HEK293 (cell line): ENCODE results near the gene SLC35E1.

Source experiments
- CTCF ChIA-PET: fragments of 350-600 bp; formaldehyde crosslinking; extraction: SDS; loops from one replicate; lab custom pipeline; 2021; ENCODE audit warnings: antibody characterized with exemption; lab: Yijun Ruan, JAX
- POLR2A ChIA-PET: fragments of 300-600 bp; formaldehyde crosslinking; extraction: SDS; loops from one replicate; lab custom pipeline; 2020; ENCODE audit warnings: antibody characterized with exemption, inconsistent platforms; lab: Yijun Ruan, JAX
- H3K27ac ChIP-seq: fragments of 200-500 bp; sonication (Bioruptor generic); 2 replicates; pipeline ENCODE4 v1.5.1; 2014; ENCODE audit warnings: low read depth, low read length, control low read depth, inconsistent platforms; ENCODE audit errors: extremely low read depth
- H3K36me3 ChIP-seq, 2 experiments: fragments of 200-500 bp in 1 of 2; sonication (Bioruptor generic) in 1 of 2; 1 replicate in 1 of 2; 2 replicates in 1 of 2; pipeline ENCODE4 v1.5.1; 2014 to 2017; ENCODE audit warnings: inconsistent platforms in 2 of 2, low read length in 2 of 2; ENCODE audit not compliant: control insufficient read depth in 2 of 2, insufficient read depth in 1 of 2
- H3K4me1 ChIP-seq: fragments of 200-500 bp; sonication (Bioruptor generic); 2 replicates; pipeline ENCODE4 v1.5.1; 2014; ENCODE audit warnings: mild to moderate bottlenecking, low read length, inconsistent platforms; ENCODE audit not compliant: control insufficient read depth, insufficient read depth
- H3K4me3 ChIP-seq: 2 replicates; pipeline ENCODE4 v1.5.1; 2011; ENCODE audit warnings: low read depth, mild to moderate bottlenecking, control low read depth, low read length, moderate library complexity
- H3K9me3 ChIP-seq: fragments of 200-500 bp; sonication (Bioruptor generic); 2 replicates; pipeline ENCODE4 v1.5.1; 2014; ENCODE audit warnings: low read depth, low read length, inconsistent platforms; ENCODE audit not compliant: control insufficient read depth, insufficient read depth
- FEZF1 ChIP-seq: fragments of 450-650 bp; formaldehyde crosslinking; IDR thresholded peaks from 2 replicates; pipeline ENCODE4 v1.5.1; 2016; ENCODE audit warnings: missing biosample characterization, missing genetic modification characterization
- RBAK ChIP-seq: fragments of 450-650 bp; formaldehyde crosslinking; IDR thresholded peaks from 2 replicates; pipeline ENCODE4 v1.5.1; 2016; ENCODE audit warnings: missing biosample characterization, missing genetic modification characterization
- SCRT1 ChIP-seq: fragments of 450-650 bp; formaldehyde crosslinking; IDR thresholded peaks from 2 replicates; pipeline ENCODE4 v1.5.1; 2016; ENCODE audit warnings: missing biosample characterization, missing genetic modification characterization, borderline replicate concordance
- ZBTB10 ChIP-seq: fragments of 450-650 bp; formaldehyde crosslinking; IDR thresholded peaks from 2 replicates; pipeline ENCODE4 v1.5.1; 2016; ENCODE audit warnings: missing biosample characterization, missing genetic modification characterization
- ZNF121 ChIP-seq: fragments of 450-650 bp; formaldehyde crosslinking; IDR thresholded peaks from 2 replicates; pipeline ENCODE4 v1.5.1; 2016; ENCODE audit warnings: missing biosample characterization, missing genetic modification characterization
- ZNF138 ChIP-seq: fragments of 450-650 bp; formaldehyde crosslinking; IDR thresholded peaks from 2 replicates; pipeline ENCODE4 v1.5.1; 2016; ENCODE audit warnings: missing biosample characterization, missing genetic modification characterization, borderline replicate concordance
- ZNF140 ChIP-seq: fragments of 450-650 bp; formaldehyde crosslinking; IDR thresholded peaks from 2 replicates; pipeline ENCODE4 v1.5.1; 2016; ENCODE audit warnings: missing biosample characterization, missing genetic modification characterization
- ZNF155 ChIP-seq: fragments of 450-650 bp; formaldehyde crosslinking; IDR thresholded peaks from 2 replicates; pipeline ENCODE4 v1.5.1; 2016; ENCODE audit warnings: missing biosample characterization, missing genetic modification characterization
- ZNF26 ChIP-seq: fragments of 450-650 bp; formaldehyde crosslinking; IDR thresholded peaks from 2 replicates; pipeline ENCODE4 v1.5.1; 2016; ENCODE audit warnings: missing biosample characterization, missing genetic modification characterization
- ZNF324 ChIP-seq: fragments of 450-650 bp; formaldehyde crosslinking; IDR thresholded peaks from 2 replicates; pipeline ENCODE4 v1.5.1; 2016; ENCODE audit warnings: missing biosample characterization, missing genetic modification characterization
- ZNF544 ChIP-seq: fragments of 450-650 bp; formaldehyde crosslinking; IDR thresholded peaks from 2 replicates; pipeline ENCODE4 v1.5.0; 2017; ENCODE audit warnings: missing biosample characterization, missing genetic modification characterization
- ZNF645 ChIP-seq: fragments of 450-650 bp; formaldehyde crosslinking; IDR thresholded peaks from 2 replicates; pipeline ENCODE4; 2016; ENCODE audit warnings: missing biosample characterization, missing genetic modification characterization
- ZNF658 ChIP-seq: fragments of 450-650 bp; formaldehyde crosslinking; IDR thresholded peaks from 2 replicates; pipeline ENCODE4; 2016; ENCODE audit warnings: missing biosample characterization, missing genetic modification characterization
- ZNF664 ChIP-seq: fragments of 450-650 bp; formaldehyde crosslinking; IDR thresholded peaks from 2 replicates; pipeline ENCODE4 v1.5.1; 2016; ENCODE audit warnings: missing biosample characterization, missing genetic modification characterization
- ZNF704 ChIP-seq: fragments of 450-650 bp; formaldehyde crosslinking; IDR thresholded peaks from 2 replicates; pipeline ENCODE4 v1.5.1; 2016; ENCODE audit warnings: missing biosample characterization, missing genetic modification characterization
- ZNF747 ChIP-seq: fragments of 450-650 bp; formaldehyde crosslinking; IDR thresholded peaks from 2 replicates; pipeline ENCODE4 v1.5.1; 2016; ENCODE audit warnings: missing biosample characterization, missing genetic modification characterization
- ZNF785 ChIP-seq: fragments of 450-650 bp; formaldehyde crosslinking; IDR thresholded peaks from 2 replicates; pipeline ENCODE4 v1.5.1; 2016; ENCODE audit warnings: missing biosample characterization, missing genetic modification characterization
- ZNF830 ChIP-seq: fragments of 450-650 bp; IDR thresholded peaks from 2 replicates; pipeline ENCODE4 v1.5.0; 2018; ENCODE audit warnings: missing biosample characterization, missing genetic modification characterization, low read depth, mild to moderate bottlenecking, moderate library complexity
- ZSCAN16 ChIP-seq: fragments of 450-650 bp; formaldehyde crosslinking; IDR thresholded peaks from 2 replicates; pipeline ENCODE4 v1.5.1; 2016; ENCODE audit warnings: missing biosample characterization, missing genetic modification characterization
- TF ChIP-seq, protein P1 (sequence below): fragments of 450-650 bp; IDR thresholded peaks from 2 replicates; pipeline ENCODE4 v1.5.1; 2018; ENCODE audit warnings: missing biosample characterization, mild to moderate bottlenecking, missing genetic modification characterization
- TF ChIP-seq, protein P2 (sequence below): fragments of 450-650 bp; formaldehyde crosslinking; IDR thresholded peaks from 2 replicates; pipeline ENCODE4 v1.5.1; 2016; ENCODE audit warnings: missing biosample characterization, missing genetic modification characterization

SLC35E1 gene

GRCh38 chr19:16564842-16565241, 7.4 kb downstream of the SLC35E1 start (continued):
- TF ChIP-seq ZNF645: no peak
- no peak for TF ChIP-seq ZNF664 (tag by site-specific recombination)

GRCh38 chr19:16562608-16563025, 9.6 kb downstream of the SLC35E1 start:
- ChIA-PET POLR2A (no interaction called here), CTCF (interaction anchor here (0.7 kb wide), 1 partner anchor 120 kb away, joined by 4 read pairs; no protein-coding TSS in a partner anchor)
- Histone ChIP-seq H3K4me3 (no peak overlapping the region), H3K27ac (no peak overlapping the region), H3K9me3 (no peaks in the 10 kb centered on the region), H3K36me3 (peaks cover 45 to 69% of the 10 kb centered on the region in 2 experiments; a peak in 2 of 3 replicates), H3K4me1 (no peaks in the 10 kb centered on the region)
- TF ChIP-seq ZNF704: no peak
- no peak for TF ChIP-seq ZNF26 (tag by site-specific recombination)
- TF ChIP-seq ZBTB10 (tag by site-specific recombination): no peak
- TF ChIP-seq ZNF785 (tag by site-specific recombination): no peak
- TF ChIP-seq RBAK (tag by site-specific recombination): no peak
- TF ChIP-seq SCRT1: no peak
- no peak for TF ChIP-seq ZNF121 (tag by site-specific recombination)
- no peak for TF ChIP-seq ZNF324 (tag by site-specific recombination)
- TF ChIP-seq ZNF138 (tag by site-specific recombination): no peak
- TF ChIP-seq ZNF544 (tag by site-specific recombination): no peak
- TF ChIP-seq ZNF645: no peak

GRCh38 chr19:16561382-16561781, 10.8 kb downstream of the SLC35E1 start:
- Histone ChIP-seq H3K36me3 (peaks cover 38 to 65% of the 10 kb centered on the region in 2 experiments; a peak in 2 of 3 replicates), H3K9me3 (no peaks in the 10 kb centered on the region), H3K4me1 (no peaks in the 10 kb centered on the region), H3K4me3 (no peak overlapping the region), H3K27ac (no peak overlapping the region)
- ChIA-PET CTCF (interaction anchor here (0.5 to 1.2 kb wide), 2 partner anchors 86 to 120 kb away, joined by 3 to 4 read pairs; no protein-coding TSS in a partner anchor), POLR2A (no interaction called here)
- TF ChIP-seq, protein P1, sequence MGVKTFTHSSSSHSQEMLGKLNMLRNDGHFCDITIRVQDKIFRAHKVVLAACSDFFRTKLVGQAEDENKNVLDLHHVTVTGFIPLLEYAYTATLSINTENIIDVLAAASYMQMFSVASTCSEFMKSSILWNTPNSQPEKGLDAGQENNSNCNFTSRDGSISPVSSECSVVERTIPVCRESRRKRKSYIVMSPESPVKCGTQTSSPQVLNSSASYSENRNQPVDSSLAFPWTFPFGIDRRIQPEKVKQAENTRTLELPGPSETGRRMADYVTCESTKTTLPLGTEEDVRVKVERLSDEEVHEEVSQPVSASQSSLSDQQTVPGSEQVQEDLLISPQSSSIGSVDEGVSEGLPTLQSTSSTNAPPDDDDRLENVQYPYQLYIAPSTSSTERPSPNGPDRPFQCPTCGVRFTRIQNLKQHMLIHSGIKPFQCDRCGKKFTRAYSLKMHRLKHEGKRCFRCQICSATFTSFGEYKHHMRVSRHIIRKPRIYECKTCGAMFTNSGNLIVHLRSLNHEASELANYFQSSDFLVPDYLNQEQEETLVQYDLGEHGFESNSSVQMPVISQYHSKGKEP (tag by site-specific recombination): no peak
- TF ChIP-seq ZNF830 (tag by site-specific recombination) (no peak), ZSCAN16 (tag by site-specific recombination) (no peak), ZNF155 (no peak), ZNF747 (tag by site-specific recombination) (no peak), ZNF658 (tag by site-specific recombination) (no peak), FEZF1 (tag by site-specific recombination) (no peak), ZNF140 (tag by site-specific recombination) (no peak)
- TF ChIP-seq, protein P2, sequence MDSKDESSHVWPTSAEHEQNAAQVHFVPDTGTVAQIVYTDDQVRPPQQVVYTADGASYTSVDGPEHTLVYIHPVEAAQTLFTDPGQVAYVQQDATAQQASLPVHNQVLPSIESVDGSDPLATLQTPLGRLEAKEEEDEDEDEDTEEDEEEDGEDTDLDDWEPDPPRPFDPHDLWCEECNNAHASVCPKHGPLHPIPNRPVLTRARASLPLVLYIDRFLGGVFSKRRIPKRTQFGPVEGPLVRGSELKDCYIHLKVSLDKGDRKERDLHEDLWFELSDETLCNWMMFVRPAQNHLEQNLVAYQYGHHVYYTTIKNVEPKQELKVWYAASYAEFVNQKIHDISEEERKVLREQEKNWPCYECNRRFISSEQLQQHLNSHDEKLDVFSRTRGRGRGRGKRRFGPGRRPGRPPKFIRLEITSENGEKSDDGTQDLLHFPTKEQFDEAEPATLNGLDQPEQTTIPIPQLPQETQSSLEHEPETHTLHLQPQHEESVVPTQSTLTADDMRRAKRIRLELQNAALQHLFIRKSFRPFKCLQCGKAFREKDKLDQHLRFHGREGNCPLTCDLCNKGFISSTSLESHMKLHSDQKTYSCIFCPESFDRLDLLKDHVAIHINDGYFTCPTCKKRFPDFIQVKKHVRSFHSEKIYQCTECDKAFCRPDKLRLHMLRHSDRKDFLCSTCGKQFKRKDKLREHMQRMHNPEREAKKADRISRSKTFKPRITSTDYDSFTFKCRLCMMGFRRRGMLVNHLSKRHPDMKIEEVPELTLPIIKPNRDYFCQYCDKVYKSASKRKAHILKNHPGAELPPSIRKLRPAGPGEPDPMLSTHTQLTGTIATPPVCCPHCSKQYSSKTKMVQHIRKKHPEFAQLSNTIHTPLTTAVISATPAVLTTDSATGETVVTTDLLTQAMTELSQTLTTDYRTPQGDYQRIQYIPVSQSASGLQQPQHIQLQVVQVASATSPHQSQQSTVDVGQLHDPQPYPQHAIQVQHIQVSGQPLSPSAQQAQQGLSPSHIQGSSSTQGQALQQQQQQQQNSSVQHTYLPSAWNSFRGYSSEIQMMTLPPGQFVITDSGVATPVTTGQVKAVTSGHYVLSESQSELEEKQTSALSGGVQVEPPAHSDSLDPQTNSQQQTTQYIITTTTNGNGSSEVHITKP (tag by site-specific recombination): no peak
